Liver (tissue), 9 donors: ENCODE measurements around the gene FFAR1. TPM values are rescaled to one million over a fixed set of nuclear protein-coding genes. Genes with fewer than 3 reads are reported as not detected.

Experiments
- DNase-seq: peaks from one replicate; pipeline ENCODE4 v3.0.0-alpha.2; 2017; ENCODE audit warnings: low spot score
- H3K27ac ChIP-seq, 2 donors: one replicate each; pipeline ENCODE4 v1.7.0; 2013; ENCODE audit warnings: inconsistent platforms in 2 of 2, low read length in 2 of 2, control low read depth in 1 of 2, low read depth in 1 of 2, mild to moderate bottlenecking in 1 of 2
- H3K27me3 ChIP-seq, 4 donors: one replicate each; pipeline versions ENCODE4 v1.6.1 to v1.7.0; 2013; ENCODE audit warnings: low read length in 3 of 4, inconsistent platforms in 1 of 4, mild to moderate bottlenecking in 1 of 4, moderate library complexity in 1 of 4; ENCODE audit not compliant: control insufficient read depth in 4 of 4, insufficient read depth in 4 of 4
- H3K36me3 ChIP-seq, 4 donors: one replicate each; pipeline versions ENCODE4 v1.6.1 to v1.7.0; 2013; ENCODE audit warnings: low read length in 3 of 4, mild to moderate bottlenecking in 3 of 4, low read depth in 1 of 4, moderate library complexity in 1 of 4; ENCODE audit not compliant: control insufficient read depth in 4 of 4, insufficient read depth in 3 of 4
- H3K4me1 ChIP-seq, 4 donors: one replicate each; pipeline versions ENCODE4 v1.6.1 to v1.7.0; 2013; ENCODE audit warnings: low read length in 3 of 4, mild to moderate bottlenecking in 3 of 4, moderate library complexity in 1 of 4; ENCODE audit not compliant: control insufficient read depth in 4 of 4, insufficient read depth in 4 of 4
- H3K4me3 ChIP-seq, 3 donors: one replicate each; pipeline versions ENCODE4 v1.6.1 to v1.7.0; 2013; ENCODE audit warnings: low read length in 3 of 3, control low read depth in 1 of 3, low read depth in 1 of 3, mild to moderate bottlenecking in 1 of 3
- H3K9ac ChIP-seq, 2 donors: one replicate each; pipeline ENCODE4 v1.7.0; 2013; ENCODE audit warnings: low read length in 2 of 2, mild to moderate bottlenecking in 2 of 2, moderate library complexity in 2 of 2, control low read depth in 1 of 2, low read depth in 1 of 2
- H3K9me3 ChIP-seq, 4 donors: one replicate each; pipeline versions ENCODE4 v1.6.1 to v1.7.0; 2013; ENCODE audit warnings: low read length in 3 of 4; ENCODE audit not compliant: control insufficient read depth in 4 of 4
- EGR1 ChIP-seq, 2 donors: IDR thresholded peaks; 2 replicates each; pipeline ENCODE4 v1.6.1; 2016 to 2018; ENCODE audit warnings: antibody characterized with exemption in 2 of 2, low read depth in 2 of 2
- FOXA1 ChIP-seq: IDR thresholded peaks from 2 replicates; pipeline ENCODE4 v1.6.1; 2016; ENCODE audit warnings: antibody characterized with exemption
- FOXA2 ChIP-seq: IDR thresholded peaks from 2 replicates; pipeline ENCODE4 v1.6.1; 2016; ENCODE audit warnings: antibody characterized with exemption
- GABPA ChIP-seq, 2 donors: IDR thresholded peaks in 1 of 2; conservative IDR thresholded peaks in 1 of 2; 2 replicates each; pipeline ENCODE4 v1.6.1; 2016; ENCODE audit warnings: antibody characterized with exemption in 2 of 2, mild to moderate bottlenecking in 1 of 2, moderate library complexity in 1 of 2
- HNF4G ChIP-seq: IDR thresholded peaks from 2 replicates; pipeline ENCODE4 v1.6.1; 2016; ENCODE audit warnings: antibody characterized with exemption
- JUND ChIP-seq, 2 donors: IDR thresholded peaks; 2 replicates each; pipeline ENCODE4 v1.6.1; 2016; ENCODE audit warnings: antibody characterized with exemption in 2 of 2
- NR2F2 ChIP-seq: IDR thresholded peaks from 2 replicates; pipeline ENCODE4 v1.6.1; 2016; ENCODE audit warnings: antibody characterized with exemption
- RXRA ChIP-seq, 2 donors: IDR thresholded peaks; 2 replicates each; pipeline ENCODE4 v1.6.1; 2017 to 2018; ENCODE audit warnings: antibody characterized with exemption in 2 of 2, mild to moderate bottlenecking in 1 of 2
- SP1 ChIP-seq: IDR thresholded peaks from 2 replicates; pipeline ENCODE4 v1.6.1; 2018; ENCODE audit warnings: antibody characterized with exemption, mild to moderate bottlenecking
- TAF1 ChIP-seq: conservative IDR thresholded peaks from 2 replicates; pipeline ENCODE4 v1.6.1; 2016; ENCODE audit warnings: antibody characterized with exemption, mild to moderate bottlenecking
- YY1 ChIP-seq: IDR thresholded peaks from 2 replicates; pipeline ENCODE4 v1.6.1; 2016; ENCODE audit warnings: antibody characterized with exemption, mild to moderate bottlenecking
- WGBS: extraction: QIAGEN DNeasy Blood & Tissue Kit; methylation state at CpG from one replicate; pipeline ENCODE4 v1.1.7; 2013; 5-methylcytosine and 5-hydroxymethylcytosine counted together
- polyA plus RNA-seq, 2 donors: library from polyadenylated mRNA; stranded (reverse) in 1 of 2; unstranded in 1 of 2; fragments of 200-250 nt in 1 of 2; fragments of >200 nt in 1 of 2; fragmentation: Nextera tagmentation in 1 of 2; extraction: Ambion mirVana in 1 of 2; gene quantifications; one replicate each; pipeline versions ENCODE4 v1.2.1 to v1.2.3, GENCODE V29; 2013 to 2015
- total RNA-seq, 2 donors: library from RNA; depleted of rRNA; stranded (reverse); fragments of >200 nt; gene quantifications; one replicate each; pipeline ENCODE4 v1.2.3, GENCODE V29; 2014
- TF ChIP-seq, protein P1 (sequence below): IDR thresholded peaks from 2 replicates; pipeline ENCODE4 v1.6.1; 2016; ENCODE audit warnings: antibody characterized with exemption, mild to moderate bottlenecking
- TF ChIP-seq, protein P2 (sequence below): fragments of 150-350 bp; IDR thresholded peaks from 2 replicates; pipeline ENCODE4 v1.5.1; 2017; ENCODE audit warnings: improper control_type of control experiment, low read depth, low read length; ENCODE audit not compliant: missing input control
- TF ChIP-seq, protein P3 (sequence below): IDR thresholded peaks from 2 replicates; pipeline ENCODE4 v1.6.1; 2016; ENCODE audit warnings: antibody characterized with exemption
- donor health status: healthy.
- donor health status: healthy.
- donor health status: healthy.
- donor health status: healthy.
- donor health status: healthy.

Gene FFAR1
- total and polyA plus RNA-seq, 4 donors: not detected

DNA sequence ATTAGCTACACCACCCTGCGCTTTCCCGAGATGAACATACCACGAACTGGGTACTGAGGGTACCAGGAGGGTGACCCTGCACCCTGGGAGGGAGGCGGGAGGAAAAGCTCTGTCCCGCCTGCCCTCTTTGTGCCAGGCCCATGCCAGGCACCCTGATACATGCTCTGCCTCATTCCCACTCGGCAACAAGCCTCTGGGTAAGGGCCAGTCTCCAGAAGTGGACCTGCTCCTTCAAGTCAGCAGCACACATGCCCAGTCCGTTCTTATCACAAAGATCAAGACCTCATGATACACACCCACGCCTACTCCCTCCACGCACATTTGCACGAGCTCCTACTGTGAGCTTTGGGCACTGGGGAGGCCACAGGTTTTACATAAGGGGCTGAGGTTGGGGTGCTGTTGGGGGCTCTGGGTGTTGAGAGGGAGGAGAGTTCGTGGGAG lies 2.0 kb upstream of the FFAR1 start:
- WGBS: 84% methylated on average over 11 of the region's 11 CpGs
- peaks cover 0 to 3% (median 0%) of the 10 kb centered on the region in 4 donors for H3K27me3 ChIP-seq
- H3K27ac ChIP-seq: no peak overlapping the region
- no peak for DNase-seq
- no peaks in the 10 kb centered on the region for H3K4me1 ChIP-seq
- H3K9me3 ChIP-seq: no peaks in the 10 kb centered on the region
- no peak for TF ChIP-seq YY1
- TF ChIP-seq NR2F2: no peak
- TF ChIP-seq TAF1: no peak
- TF ChIP-seq SP1: no peak
- TF ChIP-seq, protein P1, sequence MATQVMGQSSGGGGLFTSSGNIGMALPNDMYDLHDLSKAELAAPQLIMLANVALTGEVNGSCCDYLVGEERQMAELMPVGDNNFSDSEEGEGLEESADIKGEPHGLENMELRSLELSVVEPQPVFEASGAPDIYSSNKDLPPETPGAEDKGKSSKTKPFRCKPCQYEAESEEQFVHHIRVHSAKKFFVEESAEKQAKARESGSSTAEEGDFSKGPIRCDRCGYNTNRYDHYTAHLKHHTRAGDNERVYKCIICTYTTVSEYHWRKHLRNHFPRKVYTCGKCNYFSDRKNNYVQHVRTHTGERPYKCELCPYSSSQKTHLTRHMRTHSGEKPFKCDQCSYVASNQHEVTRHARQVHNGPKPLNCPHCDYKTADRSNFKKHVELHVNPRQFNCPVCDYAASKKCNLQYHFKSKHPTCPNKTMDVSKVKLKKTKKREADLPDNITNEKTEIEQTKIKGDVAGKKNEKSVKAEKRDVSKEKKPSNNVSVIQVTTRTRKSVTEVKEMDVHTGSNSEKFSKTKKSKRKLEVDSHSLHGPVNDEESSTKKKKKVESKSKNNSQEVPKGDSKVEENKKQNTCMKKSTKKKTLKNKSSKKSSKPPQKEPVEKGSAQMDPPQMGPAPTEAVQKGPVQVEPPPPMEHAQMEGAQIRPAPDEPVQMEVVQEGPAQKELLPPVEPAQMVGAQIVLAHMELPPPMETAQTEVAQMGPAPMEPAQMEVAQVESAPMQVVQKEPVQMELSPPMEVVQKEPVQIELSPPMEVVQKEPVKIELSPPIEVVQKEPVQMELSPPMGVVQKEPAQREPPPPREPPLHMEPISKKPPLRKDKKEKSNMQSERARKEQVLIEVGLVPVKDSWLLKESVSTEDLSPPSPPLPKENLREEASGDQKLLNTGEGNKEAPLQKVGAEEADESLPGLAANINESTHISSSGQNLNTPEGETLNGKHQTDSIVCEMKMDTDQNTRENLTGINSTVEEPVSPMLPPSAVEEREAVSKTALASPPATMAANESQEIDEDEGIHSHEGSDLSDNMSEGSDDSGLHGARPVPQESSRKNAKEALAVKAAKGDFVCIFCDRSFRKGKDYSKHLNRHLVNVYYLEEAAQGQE: no peak
- no peak for TF ChIP-seq RXRA (IDR thresholded peaks at IDR 0.05)
- no peak for TF ChIP-seq FOXA2
- TF ChIP-seq EGR1 (IDR thresholded peaks at IDR 0.05; ENCODE audit: low read depth in 2 of 2): no peak
- TF ChIP-seq, protein P2, sequence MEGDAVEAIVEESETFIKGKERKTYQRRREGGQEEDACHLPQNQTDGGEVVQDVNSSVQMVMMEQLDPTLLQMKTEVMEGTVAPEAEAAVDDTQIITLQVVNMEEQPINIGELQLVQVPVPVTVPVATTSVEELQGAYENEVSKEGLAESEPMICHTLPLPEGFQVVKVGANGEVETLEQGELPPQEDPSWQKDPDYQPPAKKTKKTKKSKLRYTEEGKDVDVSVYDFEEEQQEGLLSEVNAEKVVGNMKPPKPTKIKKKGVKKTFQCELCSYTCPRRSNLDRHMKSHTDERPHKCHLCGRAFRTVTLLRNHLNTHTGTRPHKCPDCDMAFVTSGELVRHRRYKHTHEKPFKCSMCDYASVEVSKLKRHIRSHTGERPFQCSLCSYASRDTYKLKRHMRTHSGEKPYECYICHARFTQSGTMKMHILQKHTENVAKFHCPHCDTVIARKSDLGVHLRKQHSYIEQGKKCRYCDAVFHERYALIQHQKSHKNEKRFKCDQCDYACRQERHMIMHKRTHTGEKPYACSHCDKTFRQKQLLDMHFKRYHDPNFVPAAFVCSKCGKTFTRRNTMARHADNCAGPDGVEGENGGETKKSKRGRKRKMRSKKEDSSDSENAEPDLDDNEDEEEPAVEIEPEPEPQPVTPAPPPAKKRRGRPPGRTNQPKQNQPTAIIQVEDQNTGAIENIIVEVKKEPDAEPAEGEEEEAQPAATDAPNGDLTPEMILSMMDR: no peak
- TF ChIP-seq GABPA (IDR thresholded peaks at IDR 0.05 in 1 of 2, conservative IDR thresholded peaks at IDR 0.05 in 1 of 2): no peak
- TF ChIP-seq, protein P3, sequence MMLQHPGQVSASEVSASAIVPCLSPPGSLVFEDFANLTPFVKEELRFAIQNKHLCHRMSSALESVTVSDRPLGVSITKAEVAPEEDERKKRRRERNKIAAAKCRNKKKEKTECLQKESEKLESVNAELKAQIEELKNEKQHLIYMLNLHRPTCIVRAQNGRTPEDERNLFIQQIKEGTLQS: no peak
- no peak for TF ChIP-seq HNF4G
- H3K36me3 ChIP-seq: no peaks in the 10 kb centered on the region
- H3K4me3 ChIP-seq: no peak overlapping the region
- no peak overlapping the region for H3K9ac ChIP-seq

DNA sequence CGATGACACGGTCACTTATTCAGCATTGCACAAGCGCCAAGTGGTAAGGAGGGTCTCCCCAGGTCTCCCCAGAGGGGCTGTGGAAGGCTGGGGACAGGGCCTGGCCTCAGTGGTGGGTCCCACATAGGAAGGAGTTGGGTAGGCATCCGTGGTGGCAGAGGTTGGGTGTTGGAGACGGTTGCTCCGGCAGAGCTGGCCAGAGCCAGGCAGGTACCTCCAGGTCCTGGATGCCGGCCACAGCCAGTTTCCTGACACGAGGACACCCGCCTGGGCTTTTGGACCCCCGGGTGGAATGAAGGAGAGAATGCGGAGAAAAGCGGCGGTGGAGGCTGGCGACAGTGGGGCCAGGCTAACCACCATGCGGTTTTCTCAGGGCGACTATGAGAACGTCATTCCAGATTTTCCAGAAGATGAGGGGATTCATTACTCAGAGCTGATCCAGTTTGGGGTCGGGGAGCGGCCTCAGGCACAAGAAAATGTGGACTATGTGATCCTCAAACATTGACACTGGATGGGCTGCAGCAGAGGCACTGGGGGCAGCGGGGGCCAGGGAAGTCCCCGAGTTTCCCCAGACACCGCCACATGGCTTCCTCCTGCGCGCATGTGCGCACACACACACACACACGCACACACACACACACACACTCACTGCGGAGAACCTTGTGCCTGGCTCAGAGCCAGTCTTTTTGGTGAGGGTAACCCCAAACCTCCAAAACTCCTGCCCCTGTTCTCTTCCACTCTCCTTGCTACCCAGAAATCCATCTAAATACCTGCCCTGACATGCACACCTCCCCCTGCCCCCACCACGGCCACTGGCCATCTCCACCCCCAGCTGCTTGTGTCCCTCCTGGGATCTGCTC lies 1.3 kb upstream of the FFAR1 start:
- H3K9ac ChIP-seq: no peak overlapping the region
- no peaks in the 10 kb centered on the region for H3K4me1 ChIP-seq
- no peak overlapping the region for H3K4me3 ChIP-seq
- TF ChIP-seq SP1: no peak
- no peak for TF ChIP-seq JUND (IDR thresholded peaks at IDR 0.05)
- no peak for TF ChIP-seq TAF1
- no peak for TF ChIP-seq FOXA1
- TF ChIP-seq, protein P3: no peak
- no peak for TF ChIP-seq GABPA (IDR thresholded peaks at IDR 0.05 in 1 of 2, conservative IDR thresholded peaks at IDR 0.05 in 1 of 2)
- no peaks in the 10 kb centered on the region for H3K9me3 ChIP-seq
- H3K27me3 ChIP-seq: peaks cover 0 to 3% (median 0%) of the 10 kb centered on the region in 4 donors
- H3K36me3 ChIP-seq: no peaks in the 10 kb centered on the region
- DNase-seq: no peak
- 58% methylated on average over 28 of the region's 28 CpGs for WGBS
- no peak overlapping the region for H3K27ac ChIP-seq
